ENCODE measurements around the gene PPARGC1A. TPM values are rescaled to one million over a fixed set of nuclear protein-coding genes. Genes with fewer than 3 reads are reported as not detected.
A peak's percentile ranks its signal among the peaks of the same experiment; 100 is the strongest.

Gene PPARGC1A
- total and polyA plus RNA-seq, 2 of the 13 experiments (the other 11 are each of a cell fraction or from before 2014, with no cell fraction given), result 20.7 to 37.3 TPM

GRCh38 chr4:23894021-23894420, 4.2 kb upstream of the PPARGC1A start:
- intact Hi-C loops (cut with micrococcal nuclease; ENCODE audit: unreplicated experiment), result no loop called here
- Histone ChIP-seq H3K4me1 (ENCODE audit: insufficient read depth, low read length) (peaks cover 23% of the 10 kb centered on the region), H3K79me2 (ENCODE audit: insufficient read depth, low read length) (peaks cover 14% of the 10 kb centered on the region), H3K9me3 (ENCODE audit: low read length) (no peaks in the 10 kb centered on the region), H4K20me1 (ENCODE audit: insufficient read depth, low read length) (no peaks in the 10 kb centered on the region), H3K9ac (ENCODE audit: insufficient read depth, low read depth, low read length) (no peak overlapping the region), H3K27me3 (ENCODE audit: control insufficient read depth in 1 of 2, insufficient read depth in 2 of 2, low read length in 2 of 2) (peaks cover 0 to 2% of the 10 kb centered on the region in 2 experiments; a peak in 1 of 5 replicates), H3K27ac (ENCODE audit: extremely low read length, insufficient read depth, low read length) (no peak overlapping the region), H2AFZ (ENCODE audit: low read length) (no peak overlapping the region), H3K4me2 (ENCODE audit: low read depth, low read length) (no peak overlapping the region), H3K4me3 (replicated peaks in 1 of 3; ENCODE audit: insufficient read depth in 1 of 3, low read depth in 2 of 3, low read length in 3 of 3) (no peak overlapping the region), H3K36me3 (replicated peaks in 1 of 2; ENCODE audit: control insufficient read depth in 1 of 2, insufficient read depth in 2 of 2, low read length in 2 of 2) (no peaks in the 10 kb centered on the region)
- WGBS (ENCODE audit: low lambda C conversion rate), result 80% methylated on average over 2 of the region's 2 CpGs
- TF ChIP-seq FOXM1 (CRISPR knock-in tag; IDR thresholded peaks at IDR 0.05), result no peak
- no peak for TF ChIP-seq ZMYM4 (CRISPR knock-in tag; IDR thresholded peaks at IDR 0.05)
- TF ChIP-seq PAWR (CRISPR knock-in tag; IDR thresholded peaks at IDR 0.05; ENCODE audit: borderline replicate concordance), result no peak
- no peak for TF ChIP-seq NR2F2 (IDR thresholded peaks at IDR 0.05; ENCODE audit: borderline replicate concordance, low read depth)
- TF ChIP-seq ZNF30 (CRISPR knock-in tag; IDR thresholded peaks at IDR 0.05), result no peak
- TF ChIP-seq TP53 (CRISPR knock-in tag; conservative IDR thresholded peaks at IDR 0.05), result no peak
- TF ChIP-seq FOXK2 (IDR thresholded peaks at IDR 0.05), result no peak
- TF ChIP-seq POLR2AphosphoS5 (IDR thresholded peaks at IDR 0.05; ENCODE audit: low read depth, low read length), result no peak
- no peak for TF ChIP-seq NCOR1 (IDR thresholded peaks at IDR 0.05; ENCODE audit: borderline replicate concordance, low read length)
- no peak for TF ChIP-seq ZNF761 (CRISPR knock-in tag; conservative IDR thresholded peaks at IDR 0.05)
- no peak for TF ChIP-seq ZNF230 (CRISPR knock-in tag; IDR thresholded peaks at IDR 0.05)
- ChIA-PET CTCF (ENCODE audit: low intra/inter-chr PET ratio, low total read pairs) (no interaction called here), POLR2A (no interaction called here)
- in situ Hi-C loops (cut with HindIII; ENCODE audit: extremely low pct_ligation_motif_present, low pct_unique_long_range_greater_than_20kb), result loop anchor here (25.0 kb wide), 1 partner anchor 693 kb away; the partner anchor contains the start of gene DHX15
- DNase-seq (ENCODE audit: low spot score), result no peak
- no peak for FAIRE-seq
- ATAC-seq, result no peak
- no TSS peak for BruUV-seq (replicated peaks)

GRCh38 chr4:23891064-23891421, 1.2 kb upstream of the PPARGC1A start:
- Histone ChIP-seq H3K4me2 (ENCODE audit: low read depth, low read length) (peak overlapping the region; percentile 93), H4K20me1 (ENCODE audit: insufficient read depth, low read length) (peaks cover 5% of the 10 kb centered on the region), H3K9ac (ENCODE audit: insufficient read depth, low read depth, low read length) (peak overlapping the region; percentile 75), H3K4me1 (ENCODE audit: insufficient read depth, low read length) (peaks cover 29% of the 10 kb centered on the region), H3K9me3 (ENCODE audit: low read length) (no peaks in the 10 kb centered on the region), H3K79me2 (ENCODE audit: insufficient read depth, low read length) (peaks cover 44% of the 10 kb centered on the region), H2AFZ (ENCODE audit: low read length) (peak overlapping the region; percentile 76), H3K4me3 (replicated peaks in 1 of 3; ENCODE audit: insufficient read depth in 1 of 3, low read depth in 2 of 3, low read length in 3 of 3) (peak overlapping the region; percentile 79 to 82 (median 80); a peak in 5 of 6 replicates), H3K36me3 (replicated peaks in 1 of 2; ENCODE audit: control insufficient read depth in 1 of 2, insufficient read depth in 2 of 2, low read length in 2 of 2) (0 out of 5 replicates have a peak, but pooled peaks cover 1 to 4% of the 10 kb centered on the region in 2 experiments), H3K27me3 (ENCODE audit: control insufficient read depth in 1 of 2, insufficient read depth in 2 of 2, low read length in 2 of 2) (peaks cover 2 to 4% of the 10 kb centered on the region in 2 experiments; a peak in 1 of 5 replicates), H3K27ac (ENCODE audit: extremely low read length, insufficient read depth, low read length) (peak overlapping the region; percentile 66)
- POLR2A ChIA-PET, result interaction anchor here (1.4 to 2.7 kb wide), 7 partner anchors 10 to 101 kb away, joined by 3 to 22 read pairs (median 6); no protein-coding TSS in a partner anchor
- CTCF ChIA-PET (ENCODE audit: low intra/inter-chr PET ratio, low total read pairs), result no interaction called here
- DNase-seq (ENCODE audit: low spot score) (no peak), FAIRE-seq (no peak), ATAC-seq (no peak; the same call in 2 of the 3 replicates)
- intact Hi-C loops (cut with micrococcal nuclease; ENCODE audit: unreplicated experiment) (no loop called here), in situ Hi-C loops (cut with HindIII; ENCODE audit: extremely low pct_ligation_motif_present, low pct_unique_long_range_greater_than_20kb) (loop anchor here (25.0 kb wide), 1 partner anchor 696 kb away; the partner anchor contains the start of gene DHX15)
- 0% methylated on average over 1 of the region's 1 CpG for WGBS (ENCODE audit: low lambda C conversion rate)
- no TSS peak for BruUV-seq (replicated peaks)
- TF ChIP-seq ZNF142 (CRISPR knock-in tag; IDR thresholded peaks at IDR 0.05), result no peak
- no peak for TF ChIP-seq ZNF276 (CRISPR knock-in tag; IDR thresholded peaks at IDR 0.05; ENCODE audit: low read depth)

All from HepG2 (cell line).